Prostate gland (tissue), 2 donors: ENCODE measurements around the gene CTBP1.

ENCODE experiments used
- POLR2AphosphoS5 ChIP-seq: sonication (generic); formaldehyde crosslinking; IDR thresholded peaks from one replicate; pipeline ENCODE4 v1.6.1; 2017; ENCODE audit warnings: antibody characterized with exemption
- TF ChIP-seq, protein P1 (sequence below), 4 experiments: fragments of 200-600 bp in 2 of 4; fragments of 450-650 bp in 2 of 4; sonication (generic) in 2 of 4; IDR thresholded peaks; 1 replicate in 3 of 4; 2 replicates in 1 of 4; pipeline ENCODE4 v1.5.1; 2016 to 2019; ENCODE audit warnings: antibody characterized with exemption in 4 of 4, mild to moderate bottlenecking in 2 of 4, moderate library complexity in 2 of 4

DNA sequence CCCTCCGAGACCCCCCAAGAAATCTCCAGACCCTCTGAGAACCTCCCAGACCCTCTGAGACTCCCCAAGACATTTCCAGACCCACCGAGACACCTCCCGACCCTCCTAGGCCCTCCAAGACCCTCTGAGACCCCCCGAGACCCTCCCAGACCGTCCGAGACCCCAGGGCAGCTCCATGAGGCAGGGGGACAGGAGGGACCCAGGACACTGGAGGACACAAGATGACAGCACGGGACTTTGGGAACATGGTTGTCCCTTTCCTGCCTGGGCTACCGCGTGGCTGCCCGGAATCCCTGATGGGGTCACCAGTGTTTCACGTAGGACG, 10.3 kb downstream of the CTBP1 start:
- TF ChIP-seq, protein P1, sequence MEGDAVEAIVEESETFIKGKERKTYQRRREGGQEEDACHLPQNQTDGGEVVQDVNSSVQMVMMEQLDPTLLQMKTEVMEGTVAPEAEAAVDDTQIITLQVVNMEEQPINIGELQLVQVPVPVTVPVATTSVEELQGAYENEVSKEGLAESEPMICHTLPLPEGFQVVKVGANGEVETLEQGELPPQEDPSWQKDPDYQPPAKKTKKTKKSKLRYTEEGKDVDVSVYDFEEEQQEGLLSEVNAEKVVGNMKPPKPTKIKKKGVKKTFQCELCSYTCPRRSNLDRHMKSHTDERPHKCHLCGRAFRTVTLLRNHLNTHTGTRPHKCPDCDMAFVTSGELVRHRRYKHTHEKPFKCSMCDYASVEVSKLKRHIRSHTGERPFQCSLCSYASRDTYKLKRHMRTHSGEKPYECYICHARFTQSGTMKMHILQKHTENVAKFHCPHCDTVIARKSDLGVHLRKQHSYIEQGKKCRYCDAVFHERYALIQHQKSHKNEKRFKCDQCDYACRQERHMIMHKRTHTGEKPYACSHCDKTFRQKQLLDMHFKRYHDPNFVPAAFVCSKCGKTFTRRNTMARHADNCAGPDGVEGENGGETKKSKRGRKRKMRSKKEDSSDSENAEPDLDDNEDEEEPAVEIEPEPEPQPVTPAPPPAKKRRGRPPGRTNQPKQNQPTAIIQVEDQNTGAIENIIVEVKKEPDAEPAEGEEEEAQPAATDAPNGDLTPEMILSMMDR (IDR thresholded peaks at IDR 0.05) = no peak
- TF ChIP-seq POLR2AphosphoS5 = no peak
